GM10266 (cell line): ENCODE results near the gene VAV2.

Experiments
- DNase-seq: peaks from one replicate; pipeline ENCODE4 v3.0.0; 2012; ENCODE audit errors: extremely low spot score
- TF ChIP-seq, protein P1 (sequence below): IDR thresholded peaks from 2 replicates; pipeline ENCODE4 v1.5.1; 2012; ENCODE audit warnings: mild to moderate bottlenecking, low read depth; ENCODE audit not compliant: control insufficient read depth, insufficient read depth; ENCODE audit errors: missing control alignments

The VAV2 gene

DNA sequence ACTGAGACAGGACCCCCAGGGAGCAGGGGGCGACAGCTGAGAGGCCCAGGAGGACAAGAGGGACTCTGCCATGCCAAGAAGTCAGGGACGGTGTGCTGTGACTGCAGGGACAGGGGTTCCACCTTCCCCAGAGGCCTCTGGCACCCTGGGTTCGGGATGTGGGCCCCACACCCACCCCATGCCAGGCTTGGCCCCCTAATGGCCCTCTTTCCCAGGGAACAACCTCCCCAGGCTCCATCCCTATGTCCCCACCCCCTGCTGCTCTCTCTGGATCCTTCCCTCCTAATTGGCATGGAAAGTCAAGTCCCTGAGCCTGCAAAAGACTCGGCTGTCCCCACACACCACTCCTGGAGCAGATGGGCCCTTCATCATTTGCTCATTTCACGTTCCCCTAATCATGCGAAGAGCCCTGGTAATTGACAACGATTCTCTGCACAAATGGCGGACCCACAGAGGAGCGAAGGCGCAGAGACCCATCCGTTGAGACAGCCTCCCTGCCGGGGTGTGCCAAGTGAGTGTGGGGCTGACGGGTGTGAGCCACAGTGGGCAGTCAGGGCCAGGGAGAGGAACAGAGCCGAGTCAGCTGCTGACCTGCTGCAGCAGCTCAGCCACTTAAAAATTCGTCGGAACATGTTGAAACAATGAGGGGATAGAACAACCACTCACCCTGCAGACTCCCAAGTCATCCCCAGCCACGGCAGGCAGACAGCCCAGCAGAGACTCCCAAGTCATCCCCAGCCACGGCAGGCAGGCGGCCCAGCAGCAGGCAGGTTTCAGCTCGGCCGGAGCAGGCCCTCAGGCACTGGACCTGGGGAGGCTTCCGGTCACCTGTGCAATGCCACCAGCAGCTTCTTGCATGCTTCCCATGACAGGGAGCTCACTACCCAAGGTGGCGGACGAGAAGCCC lies 109.0 kb downstream of the VAV2 start:
- TF ChIP-seq, protein P1, sequence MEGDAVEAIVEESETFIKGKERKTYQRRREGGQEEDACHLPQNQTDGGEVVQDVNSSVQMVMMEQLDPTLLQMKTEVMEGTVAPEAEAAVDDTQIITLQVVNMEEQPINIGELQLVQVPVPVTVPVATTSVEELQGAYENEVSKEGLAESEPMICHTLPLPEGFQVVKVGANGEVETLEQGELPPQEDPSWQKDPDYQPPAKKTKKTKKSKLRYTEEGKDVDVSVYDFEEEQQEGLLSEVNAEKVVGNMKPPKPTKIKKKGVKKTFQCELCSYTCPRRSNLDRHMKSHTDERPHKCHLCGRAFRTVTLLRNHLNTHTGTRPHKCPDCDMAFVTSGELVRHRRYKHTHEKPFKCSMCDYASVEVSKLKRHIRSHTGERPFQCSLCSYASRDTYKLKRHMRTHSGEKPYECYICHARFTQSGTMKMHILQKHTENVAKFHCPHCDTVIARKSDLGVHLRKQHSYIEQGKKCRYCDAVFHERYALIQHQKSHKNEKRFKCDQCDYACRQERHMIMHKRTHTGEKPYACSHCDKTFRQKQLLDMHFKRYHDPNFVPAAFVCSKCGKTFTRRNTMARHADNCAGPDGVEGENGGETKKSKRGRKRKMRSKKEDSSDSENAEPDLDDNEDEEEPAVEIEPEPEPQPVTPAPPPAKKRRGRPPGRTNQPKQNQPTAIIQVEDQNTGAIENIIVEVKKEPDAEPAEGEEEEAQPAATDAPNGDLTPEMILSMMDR, result no peak
- no peak for DNase-seq

DNA sequence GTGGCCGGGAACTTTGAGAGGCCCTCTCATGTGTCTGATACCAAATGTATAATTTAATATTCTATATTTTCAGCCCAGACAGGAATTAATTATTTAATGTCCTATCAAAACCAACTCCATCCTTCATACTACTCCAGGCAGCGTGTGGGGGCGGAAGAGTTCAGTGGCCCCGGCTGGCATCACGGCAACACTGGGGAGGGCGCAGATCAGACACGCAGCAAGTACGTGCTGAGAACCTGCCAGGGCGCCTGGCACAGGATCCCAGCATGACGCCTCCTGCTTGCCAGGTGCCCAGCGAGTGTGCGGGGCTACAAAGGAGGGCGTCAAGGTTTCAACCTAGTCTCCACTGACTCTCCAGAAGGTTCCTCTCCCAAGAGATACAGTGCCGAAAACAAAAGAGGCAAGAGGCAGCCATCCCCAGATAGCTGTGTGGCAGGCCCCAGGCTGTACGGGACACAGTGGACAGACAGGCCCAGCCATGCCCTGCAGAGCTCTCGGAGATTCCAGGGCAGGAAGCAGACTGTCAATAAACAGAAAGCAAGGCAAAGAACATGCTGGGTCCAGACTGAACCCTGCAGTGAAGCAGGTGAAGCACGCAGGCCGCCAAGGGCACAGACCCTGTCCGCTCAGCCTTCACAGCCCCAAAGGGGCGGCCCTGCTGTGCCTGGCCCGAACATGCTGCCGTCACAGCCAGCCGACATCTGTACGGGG lies 110.3 kb downstream of the VAV2 start:
- no peak for DNase-seq
- TF ChIP-seq, protein P1, result no peak

DNA sequence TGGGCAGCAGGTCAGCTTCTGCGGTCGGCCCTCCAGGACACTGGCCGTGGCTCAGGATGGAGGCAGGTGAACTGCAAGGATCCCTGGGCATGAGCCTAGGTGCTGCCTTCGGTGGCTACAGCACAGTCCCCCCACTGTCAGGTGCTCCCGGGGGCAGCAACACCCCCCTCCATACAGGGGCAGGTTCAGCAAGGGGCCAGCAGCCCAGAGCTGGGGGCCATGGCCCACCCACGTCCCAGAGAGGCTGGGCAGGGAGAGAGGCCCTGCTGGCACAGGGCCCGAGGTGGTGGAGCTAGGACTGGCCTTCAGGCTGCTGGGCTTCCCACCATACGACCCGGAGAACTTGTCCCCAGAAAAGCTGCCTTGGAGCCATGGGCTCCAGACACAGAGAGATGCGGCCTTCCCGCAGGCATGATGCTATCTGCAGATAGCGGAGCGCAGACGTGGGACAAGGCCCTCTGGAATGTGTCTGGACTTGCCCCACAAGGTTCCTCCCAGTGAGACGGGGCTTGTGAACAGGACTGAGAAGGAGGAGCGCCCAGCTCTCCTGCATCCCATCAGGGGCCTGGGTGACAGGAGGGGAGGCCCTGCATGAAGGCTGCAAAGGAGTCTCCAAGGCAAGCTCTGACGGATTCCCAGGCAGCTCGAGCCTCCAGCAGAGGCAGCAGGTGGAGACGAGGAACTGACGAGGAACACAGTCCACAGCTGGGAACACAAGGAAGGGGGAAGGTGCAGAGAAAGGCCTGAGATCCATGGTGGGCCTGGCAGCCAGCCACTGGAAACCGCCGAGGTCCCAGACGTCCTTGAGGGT lies 111.1 kb downstream of the VAV2 start:
- DNase-seq, result no peak
- TF ChIP-seq, protein P1, result no peak

DNA sequence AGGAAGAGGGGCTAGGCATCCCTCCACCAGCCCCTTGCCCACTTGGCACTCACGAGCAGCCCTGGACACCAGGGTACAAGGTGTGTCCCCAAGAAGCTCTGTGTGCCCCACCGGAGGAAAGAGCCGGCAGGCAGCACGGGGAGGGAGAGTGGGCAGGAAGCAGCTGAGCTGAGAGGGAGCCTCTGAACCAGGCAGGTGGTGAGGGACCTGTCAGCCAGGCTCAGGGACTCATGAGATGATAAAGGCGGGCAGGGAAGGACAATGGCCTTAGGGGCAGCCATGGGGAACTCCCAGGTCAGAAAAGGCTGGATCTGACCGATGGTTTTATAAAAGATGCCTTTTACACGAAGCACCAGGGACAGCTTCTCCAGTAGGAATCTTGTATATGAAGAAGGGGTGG lies 112.0 kb downstream of the VAV2 start:
- TF ChIP-seq, protein P1, result no peak
- no peak for DNase-seq

DNA sequence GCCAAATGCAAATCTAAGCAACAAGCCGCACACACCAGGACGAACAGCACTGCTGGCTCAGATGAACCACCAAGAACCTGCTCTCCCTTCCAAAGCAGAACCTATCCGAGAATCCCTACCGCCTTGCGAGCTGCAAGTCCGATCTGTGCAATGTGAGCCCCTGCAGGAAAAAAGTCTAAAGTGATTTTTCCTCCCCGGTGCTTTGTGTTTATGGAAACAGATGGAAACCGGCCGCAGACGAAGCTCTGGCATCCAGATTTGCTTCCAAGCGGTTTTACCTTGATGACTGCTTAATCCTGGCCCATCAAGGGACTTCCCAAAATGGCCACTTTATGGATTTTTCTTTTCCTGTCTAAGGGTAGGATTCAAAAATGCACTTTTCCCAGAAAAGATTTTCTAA lies 112.5 kb downstream of the VAV2 start:
- TF ChIP-seq, protein P1, result no peak
- DNase-seq, result no peak

DNA sequence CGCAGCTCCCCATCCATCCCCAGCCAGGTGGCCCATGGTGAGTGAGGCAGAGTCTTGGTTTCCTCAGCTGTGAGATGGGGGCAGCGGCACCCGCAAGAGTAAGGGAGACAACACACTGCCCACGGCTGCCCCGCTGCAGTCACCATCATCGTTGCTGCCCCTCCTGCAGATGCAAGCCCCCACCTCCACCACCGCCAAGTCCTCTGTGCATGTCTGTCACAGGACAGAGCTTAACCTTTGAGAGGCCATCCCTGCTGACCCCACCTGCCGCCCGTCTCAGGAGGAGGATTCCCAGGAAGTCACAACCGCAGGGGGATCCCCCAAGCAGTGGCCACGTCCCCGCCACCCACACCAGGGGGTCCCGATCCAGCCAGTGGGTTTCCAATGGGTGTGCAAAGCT lies 113.7 kb downstream of the VAV2 start:
- TF ChIP-seq, protein P1, result no peak

More for the DNA sequence above, 113.7 kb downstream of the VAV2 start:
- no peak for DNase-seq
